Mesothelial cell of epicardium (in vitro differentiated cells): ENCODE results near the gene CUX1. TPM values are rescaled to one million over a fixed set of nuclear protein-coding genes. Genes with fewer than 3 reads are reported as not detected.

Source experiments
- DNase-seq, 2 experiments: peaks; one replicate each; pipeline ENCODE4 v3.0.0; 2021; ENCODE audit warnings: low spot score in 2 of 2; ENCODE audit not compliant: unreplicated experiment in 2 of 2
- H3K27ac Mint-ChIP-seq: 2 replicates; pipeline ENCODE4 v1.8.0; 2021; ENCODE audit warnings: mixed read lengths
- H3K27me3 Mint-ChIP-seq: 2 replicates; pipeline ENCODE4 v1.8.0; 2021; ENCODE audit warnings: low read depth, mixed read lengths
- H3K36me3 Mint-ChIP-seq: 2 replicates; pipeline ENCODE4 v1.8.0; 2021; ENCODE audit warnings: mixed read lengths
- H3K4me1 Mint-ChIP-seq: 2 replicates; pipeline ENCODE4 v1.8.0; 2021; ENCODE audit warnings: mixed read lengths
- H3K4me3 Mint-ChIP-seq: 2 replicates; pipeline ENCODE4 v1.8.0; 2021; ENCODE audit warnings: mild to moderate bottlenecking, moderate library complexity, mixed read lengths
- H3K9me3 Mint-ChIP-seq: 2 replicates; pipeline ENCODE4 v1.8.0; 2021; ENCODE audit warnings: mixed read lengths
- CTCF ChIP-seq: fragments of 200-600 bp; sonication (generic); IDR thresholded peaks from one replicate; pipeline ENCODE4 v1.5.0; 2021; ENCODE audit warnings: antibody characterized with exemption; ENCODE audit not compliant: unreplicated experiment
- total RNA-seq: library from RNA; stranded (reverse); gene quantifications from 3 replicates; pipeline ENCODE4 v1.2.1, GENCODE V29; 2021

The CUX1 gene
- total RNA-seq, 1 donor from 2014 or later = 158 TPM

- TF ChIP-seq CTCF = no peak
- H3K36me3 Mint-ChIP-seq = peaks cover 2% of the 10 kb centered on the region
- no peaks in the 10 kb centered on the region for H3K9me3 Mint-ChIP-seq
- no peak for DNase-seq
- H3K4me1 Mint-ChIP-seq = peaks cover 12% of the 10 kb centered on the region
- no peak overlapping the region for H3K27ac Mint-ChIP-seq
- no peak overlapping the region for H3K4me3 Mint-ChIP-seq
- no peaks in the 10 kb centered on the region for H3K27me3 Mint-ChIP-seq
Observed at GRCh38 chr7:101903515-101903868, 86.1 kb downstream of the CUX1 start.

GRCh38 chr7:101904019-101904418 lies 86.6 kb downstream of the CUX1 start:
- H3K9me3 Mint-ChIP-seq = no peaks in the 10 kb centered on the region
- DNase-seq = no peak
- H3K4me3 Mint-ChIP-seq = no peak overlapping the region
- peaks cover 12% of the 10 kb centered on the region for H3K4me1 Mint-ChIP-seq
- no peaks in the 10 kb centered on the region for H3K27me3 Mint-ChIP-seq
- H3K36me3 Mint-ChIP-seq = peaks cover 2% of the 10 kb centered on the region
- no peak overlapping the region for H3K27ac Mint-ChIP-seq
- TF ChIP-seq CTCF = no peak

DNA sequence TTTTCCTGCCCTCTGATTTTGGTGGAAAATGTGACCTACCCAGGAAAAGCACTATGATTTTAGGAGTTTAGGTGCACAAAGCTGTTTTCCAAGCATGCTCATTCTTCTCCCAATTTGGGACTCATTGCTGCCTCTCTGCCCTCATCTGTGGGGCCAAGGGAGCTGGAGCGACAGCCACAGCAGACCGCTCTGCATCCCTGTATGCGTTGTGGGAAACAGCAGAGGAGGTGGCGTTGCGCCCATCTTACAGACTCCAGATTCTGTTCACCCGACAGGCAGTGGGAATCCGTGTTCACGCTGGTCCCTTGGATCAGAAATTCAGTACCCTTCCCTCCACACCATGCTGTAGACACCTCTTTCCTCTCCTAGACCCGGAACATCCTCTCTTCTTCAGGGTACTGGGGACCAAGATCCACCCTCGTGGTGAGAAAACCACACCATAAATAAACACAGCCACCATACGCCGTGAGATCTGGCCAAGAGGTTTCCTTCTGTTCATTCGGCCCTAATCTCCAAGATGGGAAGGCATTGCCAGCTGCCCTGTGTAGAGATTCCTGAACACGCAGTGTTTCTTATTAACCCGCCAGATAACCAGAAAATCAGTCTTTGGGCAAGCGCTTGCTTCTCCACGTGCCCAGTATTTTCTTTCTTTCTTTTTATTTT lies 87.9 kb downstream of the CUX1 start:
- TF ChIP-seq CTCF = no peak
- Mint-ChIP-seq H3K9me3 (no peaks in the 10 kb centered on the region), H3K36me3 (peaks cover 2% of the 10 kb centered on the region), H3K27ac (no peak overlapping the region), H3K27me3 (no peaks in the 10 kb centered on the region), H3K4me1 (peaks cover 10% of the 10 kb centered on the region), H3K4me3 (no peak overlapping the region)
- no peak for DNase-seq

DNA sequence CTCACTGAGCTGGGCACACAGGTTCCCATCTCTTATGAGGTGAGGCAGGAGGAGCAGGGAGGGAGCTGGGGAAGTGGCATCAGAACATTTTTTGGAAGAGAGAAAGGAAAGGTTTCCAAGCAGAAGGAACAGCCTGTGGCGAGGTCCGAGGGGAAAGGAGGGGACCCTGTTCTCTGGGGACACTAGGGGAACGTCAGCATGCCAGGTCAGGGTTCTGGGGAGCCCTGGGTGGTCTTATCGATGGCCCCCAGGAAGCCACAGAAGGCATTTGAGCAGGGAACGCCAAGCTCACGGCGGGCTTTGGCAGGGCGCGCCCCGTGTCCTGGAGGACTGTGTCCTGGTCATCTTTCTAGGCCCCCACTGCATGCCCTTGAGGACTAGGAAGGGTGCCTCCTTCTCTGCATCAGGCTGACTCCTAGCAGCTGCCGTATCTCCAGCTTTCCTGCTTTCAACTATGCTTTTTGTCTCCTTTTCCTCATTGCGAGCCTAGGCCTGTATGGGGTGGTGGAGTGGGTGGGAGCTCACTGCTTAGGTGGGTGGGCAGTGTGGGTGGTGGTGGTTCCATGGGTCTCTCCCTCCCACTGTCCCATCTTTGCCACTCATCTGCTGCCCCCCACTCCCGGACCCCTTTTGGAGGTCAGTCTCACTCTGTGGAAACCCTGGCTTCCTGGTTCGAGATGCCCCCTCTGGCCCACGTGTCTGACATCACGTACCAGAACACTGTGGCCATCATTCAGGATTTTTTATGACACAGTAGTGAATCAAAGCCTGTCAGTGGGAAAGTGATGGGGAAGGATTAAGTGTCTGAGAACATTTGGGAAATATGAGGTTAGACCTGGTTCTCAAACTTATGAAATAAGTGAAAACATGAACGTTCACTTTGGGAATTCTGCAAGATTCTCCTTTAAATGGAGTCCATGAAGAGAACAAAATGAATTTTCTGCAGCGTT lies 89.1 kb downstream of the CUX1 start:
- H3K4me1 Mint-ChIP-seq = peaks cover 6% of the 10 kb centered on the region
- H3K27me3 Mint-ChIP-seq = no peaks in the 10 kb centered on the region
- peaks cover 2% of the 10 kb centered on the region for H3K36me3 Mint-ChIP-seq
- TF ChIP-seq CTCF = no peak
- H3K27ac Mint-ChIP-seq = peak overlapping the region; percentile 9
- H3K4me3 Mint-ChIP-seq = no peak overlapping the region
- DNase-seq = no peak
- H3K9me3 Mint-ChIP-seq = no peaks in the 10 kb centered on the region

DNA sequence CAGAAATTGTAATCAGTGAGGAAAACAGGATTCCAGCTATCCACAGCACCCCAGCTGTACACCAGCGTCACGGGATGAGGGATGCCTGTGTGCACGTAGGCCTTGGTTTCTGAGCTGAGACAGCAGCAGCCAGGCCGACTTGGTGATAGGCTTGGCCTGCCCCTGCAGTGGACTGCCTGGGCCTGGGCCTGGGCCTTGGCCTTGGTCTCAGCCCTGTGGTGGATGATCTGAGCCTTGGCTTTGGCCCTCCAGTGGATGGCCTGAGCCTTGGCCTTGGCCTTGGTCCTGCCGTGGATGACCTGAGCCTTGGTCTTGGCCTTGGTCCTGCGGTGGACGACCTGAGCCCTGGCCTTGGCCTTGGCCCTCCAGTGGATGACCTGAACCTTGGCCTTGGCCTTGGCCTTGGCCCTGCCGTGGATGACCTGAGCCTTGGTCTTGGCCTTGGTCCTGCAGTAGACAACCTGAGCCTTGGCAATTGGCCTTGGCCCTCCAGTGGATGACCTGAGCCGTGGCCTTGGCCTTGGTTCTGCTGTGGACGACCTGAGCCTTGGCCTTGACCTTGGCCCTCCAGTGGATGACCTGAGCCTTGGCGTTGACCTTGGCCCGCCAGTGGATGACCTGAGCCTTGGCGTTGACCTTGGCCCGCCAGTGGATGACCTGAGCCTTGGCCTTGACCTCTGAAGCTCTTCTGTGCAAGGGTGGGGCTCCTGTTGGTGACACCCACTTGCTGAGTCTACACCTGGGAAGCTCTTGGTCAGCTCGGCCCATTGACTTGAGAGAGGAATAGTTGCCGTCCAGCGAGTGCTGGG lies 93.8 kb downstream of the CUX1 start:
- peaks cover 8% of the 10 kb centered on the region for H3K36me3 Mint-ChIP-seq
- DNase-seq = no peak
- TF ChIP-seq CTCF = no peak
- H3K4me3 Mint-ChIP-seq = no peak overlapping the region
- H3K4me1 Mint-ChIP-seq = peaks cover 22% of the 10 kb centered on the region
- no peaks in the 10 kb centered on the region for H3K27me3 Mint-ChIP-seq
- peak overlapping the region; percentile 59 for H3K27ac Mint-ChIP-seq
- no peaks in the 10 kb centered on the region for H3K9me3 Mint-ChIP-seq
